HG02678 (cell line): ENCODE results near the gene PIM1.
"Not testable (repeated sequence)": the region's sequence is repeated elsewhere in the genome, so short reads cannot be mapped to it uniquely, and the experiment has no call there.

ENCODE experiments used
- ATAC-seq: cut with Tn5 transposase; IDR thresholded peaks from one replicate; pipeline ENCODE4 v1.9.1; 2021; ENCODE audit warnings: mild to moderate bottlenecking, moderate library complexity; ENCODE audit not compliant: unreplicated experiment

Gene PIM1

DNA sequence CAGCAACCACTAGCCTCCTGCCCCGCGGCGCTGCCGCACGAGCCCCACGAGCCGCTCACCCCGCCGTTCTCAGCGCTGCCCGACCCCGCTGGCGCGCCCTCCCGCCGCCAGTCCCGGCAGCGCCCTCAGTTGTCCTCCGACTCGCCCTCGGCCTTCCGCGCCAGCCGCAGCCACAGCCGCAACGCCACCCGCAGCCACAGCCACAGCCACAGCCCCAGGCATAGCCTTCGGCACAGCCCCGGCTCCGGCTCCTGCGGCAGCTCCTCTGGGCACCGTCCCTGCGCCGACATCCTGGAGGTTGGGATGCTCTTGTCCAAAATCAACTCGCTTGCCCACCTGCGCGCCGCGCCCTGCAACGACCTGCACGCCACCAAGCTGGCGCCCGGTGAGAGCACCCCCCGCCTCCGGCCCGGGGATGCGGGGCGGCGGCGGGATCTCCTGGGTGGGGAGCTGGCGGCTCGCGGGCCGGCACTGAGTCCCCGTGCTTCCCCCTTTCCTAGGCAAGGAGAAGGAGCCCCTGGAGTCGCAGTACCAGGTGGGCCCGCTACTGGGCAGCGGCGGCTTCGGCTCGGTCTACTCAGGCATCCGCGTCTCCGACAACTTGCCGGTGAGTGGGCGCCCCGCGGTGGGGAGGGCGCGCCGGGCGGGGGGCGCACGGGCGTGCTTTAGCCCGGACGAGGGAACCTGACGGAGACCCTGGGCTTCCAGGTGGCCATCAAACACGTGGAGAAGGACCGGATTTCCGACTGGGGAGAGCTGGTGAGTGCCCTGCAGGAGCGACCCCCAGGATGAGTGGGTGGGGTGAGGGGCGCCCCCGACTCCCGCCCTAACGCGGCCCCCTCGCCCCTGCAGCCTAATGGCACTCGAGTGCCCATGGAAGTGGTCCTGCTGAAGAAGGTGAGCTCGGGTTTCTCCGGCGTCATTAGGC lies 585 bp downstream of the PIM1 start:
- peak; percentile 34 for ATAC-seq

GRCh38 chr6:37171201-37171969 lies 1.4 kb downstream of the PIM1 start:
- ATAC-seq, result no peak

GRCh38 chr6:37171970-37172812 lies 2.2 kb downstream of the PIM1 start:
- peak; percentile 19 for ATAC-seq

DNA sequence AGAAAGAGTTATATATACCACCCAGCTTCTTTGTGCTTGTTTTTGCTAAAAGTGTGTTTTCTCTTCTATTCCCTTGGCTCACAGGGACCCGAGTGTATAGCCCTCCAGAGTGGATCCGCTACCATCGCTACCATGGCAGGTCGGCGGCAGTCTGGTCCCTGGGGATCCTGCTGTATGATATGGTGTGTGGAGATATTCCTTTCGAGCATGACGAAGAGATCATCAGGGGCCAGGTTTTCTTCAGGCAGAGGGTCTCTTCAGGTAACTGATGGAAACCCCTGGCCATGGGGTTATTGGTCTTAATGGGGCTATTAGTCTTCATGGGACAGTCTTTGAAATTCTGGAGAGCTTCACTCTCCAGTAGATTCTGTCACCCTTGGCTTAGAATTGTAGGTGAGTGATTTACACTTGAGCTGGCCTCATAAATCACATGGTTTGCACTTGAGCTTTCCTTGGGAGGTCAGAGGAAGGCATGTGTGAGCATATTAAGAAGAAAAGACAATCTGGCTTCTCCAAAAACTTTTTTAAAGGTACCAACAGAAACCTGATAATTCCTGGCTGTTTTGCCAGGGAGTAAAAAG lies 3.0 kb downstream of the PIM1 start:
- ATAC-seq, result no peak

DNA sequence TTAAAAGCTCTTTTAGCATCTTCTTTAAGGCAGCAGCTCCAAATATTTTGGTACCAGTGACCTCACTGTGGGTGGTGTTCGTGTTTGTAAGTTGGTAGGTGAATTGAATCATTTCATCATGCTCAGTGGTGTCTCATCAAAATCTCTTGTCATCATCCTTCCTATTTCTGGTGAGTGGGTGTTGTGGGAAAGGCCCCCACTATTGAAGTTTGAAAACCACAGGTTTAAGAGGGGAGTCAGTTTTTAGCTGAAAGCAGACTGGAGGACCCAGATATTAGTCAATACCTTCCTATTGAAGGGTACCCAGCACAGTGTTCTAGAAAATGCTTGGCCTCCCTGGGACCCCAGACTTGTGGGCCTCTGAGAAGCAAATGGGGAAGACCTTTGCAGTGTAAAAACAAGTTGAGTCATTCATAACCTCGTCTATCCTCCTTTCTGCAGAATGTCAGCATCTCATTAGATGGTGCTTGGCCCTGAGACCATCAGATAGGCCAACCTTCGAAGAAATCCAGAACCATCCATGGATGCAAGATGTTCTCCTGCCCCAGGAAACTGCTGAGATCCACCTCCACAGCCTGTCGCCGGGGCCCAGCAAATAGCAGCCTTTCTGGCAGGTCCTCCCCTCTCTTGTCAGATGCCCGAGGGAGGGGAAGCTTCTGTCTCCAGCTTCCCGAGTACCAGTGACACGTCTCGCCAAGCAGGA lies 3.7 kb downstream of the PIM1 start:
- no peak for ATAC-seq

GRCh38 chr6:37174196-37174514 lies 4.2 kb downstream of the PIM1 start:
- ATAC-seq, result no peak

GRCh38 chr6:37174515-37175331 lies 4.8 kb downstream of the PIM1 start:
- no peak for ATAC-seq

DNA sequence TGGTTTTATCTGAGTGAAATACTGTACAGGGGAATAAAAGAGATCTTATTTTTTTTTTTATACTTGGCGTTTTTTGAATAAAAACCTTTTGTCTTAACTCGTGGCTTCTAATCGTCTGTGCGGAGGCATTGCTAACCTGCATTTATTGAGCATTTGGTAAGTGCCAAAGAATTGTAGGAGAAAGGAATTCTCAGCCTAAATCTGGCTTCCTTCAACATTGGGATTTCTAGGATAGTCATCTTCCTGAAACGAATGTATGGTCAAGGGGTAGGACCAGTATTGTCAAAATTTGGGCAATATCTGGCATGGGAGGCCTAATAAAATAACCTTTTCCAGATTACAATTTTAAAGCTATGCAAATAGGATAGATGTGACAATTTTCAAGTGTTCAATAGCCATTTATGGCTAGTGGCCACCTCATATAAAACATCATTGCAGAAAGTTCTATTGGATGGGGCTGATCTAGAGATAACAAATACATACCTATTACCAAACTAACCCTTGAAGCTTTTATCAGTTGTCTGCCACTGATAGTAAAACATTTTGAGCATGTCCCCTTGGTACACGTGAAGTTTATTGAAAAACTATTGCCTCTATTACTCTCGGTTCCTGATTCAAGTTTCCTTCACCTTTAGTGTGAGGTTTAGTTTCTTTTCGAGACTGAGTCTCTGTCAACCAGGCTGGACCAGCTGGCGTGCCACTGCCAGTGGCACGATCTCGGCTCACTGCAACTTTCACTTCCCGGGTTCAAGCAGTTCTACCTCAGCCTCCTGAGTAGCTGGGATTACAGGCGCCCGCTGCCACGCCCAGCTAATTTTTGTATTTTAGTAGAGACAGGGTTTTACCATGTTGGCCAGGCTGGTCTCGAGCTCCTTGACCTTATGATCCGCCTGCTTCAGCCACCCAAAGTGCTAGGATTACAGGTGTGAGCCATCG lies 5.6 kb downstream of the PIM1 start:
- ATAC-seq, result peak; percentile 50

GRCh38 chr6:37176268-37177076 lies 6.5 kb downstream of the PIM1 start:
- ATAC-seq, result no peak

GRCh38 chr6:37177077-37177934 lies 7.4 kb downstream of the PIM1 start:
- no peak for ATAC-seq

DNA sequence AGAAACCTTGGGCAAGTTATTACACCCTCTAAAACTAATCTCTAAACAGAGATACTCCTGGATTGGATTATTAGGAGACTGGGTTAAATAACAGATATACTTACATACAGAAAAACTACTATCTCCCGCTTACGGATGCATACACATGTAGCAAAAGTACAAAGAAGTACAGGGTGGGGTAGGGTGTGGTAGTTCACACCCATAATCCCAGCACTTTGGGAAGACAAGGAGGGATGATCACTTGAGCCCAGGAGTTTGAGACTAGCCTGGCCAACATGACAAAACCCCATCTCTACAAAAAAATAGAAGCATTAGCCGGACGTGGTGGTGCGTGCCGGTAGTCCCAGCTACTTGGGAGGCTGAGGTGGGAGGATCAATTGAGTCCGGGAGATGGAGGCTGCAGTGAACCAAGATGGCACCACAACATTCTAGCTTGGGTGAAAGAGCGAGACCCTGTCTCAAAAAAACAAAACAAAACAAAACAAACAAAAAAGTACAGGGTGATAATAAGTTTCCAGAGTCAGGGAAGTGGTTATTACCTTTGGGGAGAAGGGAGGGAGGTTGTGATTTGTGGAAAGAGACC lies 8.1 kb downstream of the PIM1 start:
- no peak for ATAC-seq

DNA sequence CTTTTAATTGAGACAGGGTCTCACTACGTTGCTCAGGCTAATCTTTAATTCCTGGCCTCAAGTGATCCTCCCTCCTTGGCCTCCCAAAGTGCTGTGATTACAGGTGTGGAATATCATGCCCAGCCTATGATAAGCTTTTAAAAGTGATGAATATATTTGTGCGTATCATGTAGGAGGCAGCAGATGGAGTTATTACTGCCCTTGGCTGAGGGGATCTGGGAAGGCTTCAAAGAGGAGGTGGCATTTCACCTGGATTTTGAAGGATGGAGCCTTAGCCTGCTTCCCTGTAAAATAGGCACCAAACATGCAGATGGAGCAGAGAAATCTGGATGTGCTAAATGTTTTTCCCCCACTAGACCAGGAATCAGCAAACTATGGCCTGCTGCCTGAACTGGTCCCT lies 10.1 kb downstream of the PIM1 start:
- no peak for ATAC-seq

DNA sequence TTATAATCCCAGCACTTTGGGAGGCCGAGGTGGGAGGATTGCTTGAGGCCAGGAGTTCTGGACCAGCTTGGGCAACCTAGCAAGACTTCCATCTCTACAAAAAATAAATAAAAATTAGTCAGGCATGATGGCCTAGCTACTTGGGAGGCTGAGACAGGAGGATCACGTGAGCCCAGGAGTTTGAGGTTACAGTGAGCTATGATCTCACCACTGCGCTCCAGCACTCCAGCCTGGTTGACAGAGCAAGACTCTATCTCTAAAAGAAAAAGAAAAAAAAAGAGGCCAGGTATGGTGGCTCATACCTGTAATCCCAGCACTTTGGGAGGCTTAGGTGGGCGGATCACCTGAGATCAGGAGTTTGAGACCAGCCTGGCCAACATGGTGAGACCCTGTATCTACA lies 10.7 kb downstream of the PIM1 start:
- ATAC-seq, result not testable (repeated sequence)

DNA sequence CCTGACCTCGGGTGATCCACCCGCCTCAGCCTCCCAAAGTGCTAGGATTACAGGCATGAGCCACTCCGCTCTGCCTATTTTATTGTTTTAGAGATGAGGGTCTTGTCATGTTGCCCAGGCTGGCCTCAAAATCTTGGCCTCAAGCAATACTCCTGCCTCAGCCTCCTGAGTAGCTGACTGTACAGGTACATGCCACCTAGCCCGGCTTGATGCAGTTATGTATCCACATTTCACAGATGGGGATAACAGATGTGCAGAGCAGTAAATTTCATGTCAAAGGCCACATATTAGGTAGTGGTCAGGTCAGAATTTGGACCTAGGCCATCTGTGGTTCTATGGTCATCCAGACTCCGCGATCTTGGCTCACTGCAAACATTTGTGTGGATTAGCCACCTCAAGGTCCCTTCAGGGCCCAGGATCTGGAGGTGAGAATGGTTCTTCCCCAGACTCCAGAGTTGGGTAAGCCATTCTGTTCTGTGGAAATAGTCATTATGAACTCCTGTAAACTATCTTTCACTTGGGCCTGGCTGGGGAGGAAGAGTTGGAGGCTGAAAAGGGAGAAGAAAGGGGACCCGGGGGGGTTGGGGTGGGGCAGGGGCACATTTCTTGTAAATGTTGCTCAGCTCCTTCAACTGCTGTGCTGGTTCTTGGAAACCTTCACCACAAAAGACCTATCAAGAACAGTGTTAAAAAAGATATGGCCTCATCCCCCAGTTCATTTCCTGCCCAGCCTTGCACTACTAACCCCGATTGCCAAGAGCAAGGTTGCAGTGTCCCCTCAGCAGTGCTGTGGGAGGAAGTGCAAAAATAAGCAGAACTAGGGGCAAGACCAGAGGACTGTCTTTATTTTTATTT lies 13.0 kb downstream of the PIM1 start:
- no peak for ATAC-seq
